A673 (cell line): ENCODE measurements around the gene FAAH.

ENCODE experiments used
- CTCF ChIP-seq: fragments of 300-800, 200-600 bp; sonication (generic); conservative IDR thresholded peaks from 2 replicates; pipeline ENCODE4 v1.5.1; 2017; ENCODE audit warnings: low read depth, mild to moderate bottlenecking, antibody characterized with exemption, low read length, moderate library complexity, mixed read lengths
- EZH2 ChIP-seq: fragments of 200-600 bp; sonication (generic); IDR thresholded peaks from 2 replicates; pipeline ENCODE4 v1.6.1; 2017; ENCODE audit warnings: borderline replicate concordance, low read depth, mild to moderate bottlenecking, mixed read lengths, antibody characterized with exemption, low read length; ENCODE audit not compliant: poor library complexity, severe bottlenecking

GRCh38 chr1:46451948-46452930, 58.1 kb downstream of the FAAH start:
- TF ChIP-seq CTCF (no peak), EZH2 (no peak)
